AG08395 (cell line): ENCODE results near the gene RTL5.
"Not testable (repeated sequence)": the region's sequence is repeated elsewhere in the genome, so short reads cannot be mapped to it uniquely, and the experiment has no call there.

Experiments used
- DNase-seq: peaks from one replicate; pipeline ENCODE4 v3.0.0; 2012; ENCODE audit warnings: mixed read lengths, low spot score

RTL5 gene

DNA sequence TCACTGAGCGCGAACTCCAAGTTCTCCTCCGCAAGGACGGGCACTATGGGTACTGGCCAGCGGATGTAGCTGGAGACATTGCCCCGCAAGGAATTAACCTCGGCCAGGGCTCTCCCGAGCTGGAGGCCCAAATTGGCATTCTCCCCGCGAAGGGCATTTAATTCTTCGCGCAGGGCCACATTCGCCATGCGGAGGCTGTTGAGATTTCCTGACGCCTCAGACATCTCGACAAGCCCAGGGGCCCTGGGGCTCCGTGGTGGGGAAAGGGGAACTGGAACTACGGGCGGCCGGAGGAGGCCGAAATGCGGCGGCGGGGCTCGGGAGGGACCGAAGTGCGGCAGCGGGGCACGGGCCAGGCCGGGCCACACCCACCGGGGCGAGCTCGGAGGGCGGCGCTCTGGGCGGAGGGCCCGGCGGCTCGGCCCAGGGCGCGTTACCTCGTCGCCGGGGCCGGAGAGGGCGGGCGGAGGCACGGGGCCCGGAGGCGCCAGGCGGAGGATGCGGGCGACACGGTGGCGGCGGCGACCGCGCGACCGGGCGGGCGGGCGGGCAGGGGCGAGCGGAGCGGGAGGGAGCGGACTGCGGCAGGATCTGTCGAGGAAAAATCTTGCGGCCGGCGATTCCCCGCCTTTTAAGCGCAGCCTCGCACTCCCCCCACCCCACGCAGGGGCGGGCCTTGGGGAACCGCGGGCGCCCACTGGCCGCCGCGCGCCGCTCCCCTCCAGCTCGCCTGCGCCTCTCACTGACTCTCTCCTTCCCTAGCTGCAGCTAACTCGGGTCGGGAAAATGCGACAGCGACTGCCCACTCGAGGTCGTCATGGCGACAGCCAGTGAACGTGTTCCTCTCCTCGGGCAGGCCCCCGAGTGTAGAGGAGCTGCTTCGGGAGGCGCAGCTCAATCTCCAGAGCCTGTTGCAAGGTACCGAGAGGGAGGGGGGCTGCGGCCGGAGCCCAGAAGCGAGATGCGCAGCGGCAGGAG lies at the start of gene RTL5:
RTL5 (minus strand) TSS at position 599 of the 978 bp plus-strand sequence.
- DNase-seq = peak; percentile 85

- no peak for DNase-seq
Measured at GRCh38 chrX:72180539-72180938, 48.8 kb upstream of the RTL5 start.

DNA sequence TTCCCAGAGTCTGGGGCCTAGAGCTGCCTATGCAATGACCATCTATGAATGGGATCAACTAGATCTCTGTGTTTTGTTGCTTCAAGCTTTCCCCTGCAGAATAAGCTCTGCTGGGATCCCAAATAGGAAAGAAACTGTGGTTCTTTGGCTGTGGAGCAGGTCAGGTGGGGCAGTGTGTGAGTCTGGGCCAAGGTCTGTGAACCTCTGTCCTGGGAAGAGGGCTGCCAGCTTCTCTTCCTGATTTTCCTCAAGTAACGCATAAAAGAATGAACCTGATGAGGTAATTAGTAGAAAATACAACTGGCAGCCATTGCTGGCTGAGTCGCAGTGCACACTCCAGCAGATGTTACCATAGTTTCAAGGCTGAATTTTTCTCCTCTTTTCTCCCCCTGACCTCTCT lies 45.3 kb upstream of the RTL5 start:
- no peak for DNase-seq

- not testable (repeated sequence) for DNase-seq
Measured at GRCh38 chrX:72176289-72176688, 44.6 kb upstream of the RTL5 start.

DNA sequence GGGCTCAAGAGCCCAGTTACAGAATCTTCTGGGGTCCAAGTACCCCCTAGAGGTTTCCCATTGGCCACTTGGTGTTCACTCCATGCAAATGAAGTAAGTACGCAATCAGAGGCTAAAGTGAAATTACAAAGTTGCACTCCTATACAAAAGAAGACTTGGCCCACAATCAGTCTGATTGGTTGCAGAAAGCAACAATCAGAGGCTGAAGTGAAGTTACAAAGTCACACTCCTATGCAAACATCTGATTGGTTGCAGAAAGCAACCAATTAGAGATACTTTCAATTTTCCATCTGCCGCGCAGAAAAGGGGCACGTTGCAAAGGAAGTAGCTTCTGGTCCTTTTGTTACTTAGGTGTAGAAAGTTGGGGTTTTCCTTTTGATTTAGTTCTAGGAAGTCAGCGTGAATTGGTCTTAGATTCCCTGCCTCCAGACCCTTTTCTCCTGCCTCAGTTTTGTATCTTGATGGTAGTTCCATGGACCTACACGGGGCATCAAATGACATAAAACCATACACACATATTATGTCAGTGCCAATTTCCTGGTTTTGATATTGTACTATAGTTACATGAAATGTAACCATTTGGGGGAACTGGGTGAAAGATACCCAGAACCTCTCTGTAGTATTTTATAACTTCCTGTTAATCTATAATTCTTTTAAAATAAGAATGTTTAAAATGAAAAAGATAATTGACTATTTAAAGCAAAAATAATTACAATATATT lies 37.5 kb upstream of the RTL5 start:
- DNase-seq = no peak

DNA sequence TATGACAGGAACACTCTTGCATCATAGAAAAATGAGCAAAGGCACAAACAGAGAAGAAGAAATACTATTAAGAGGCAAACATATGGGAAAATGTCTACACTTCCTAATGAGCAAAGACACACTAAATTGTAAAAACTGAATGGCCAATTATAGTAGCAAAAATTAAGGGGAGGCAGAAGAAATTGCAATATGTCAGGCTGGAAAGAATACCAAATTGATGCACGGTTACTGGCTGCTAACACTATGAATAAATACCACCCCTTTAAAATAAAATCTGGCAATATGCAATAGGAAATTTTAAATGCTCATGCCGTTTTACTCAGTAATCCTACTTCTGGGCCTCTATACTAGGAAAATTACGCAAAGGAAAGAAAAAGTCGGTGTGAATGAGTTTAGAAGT lies 33.8 kb upstream of the RTL5 start:
- no peak for DNase-seq

DNA sequence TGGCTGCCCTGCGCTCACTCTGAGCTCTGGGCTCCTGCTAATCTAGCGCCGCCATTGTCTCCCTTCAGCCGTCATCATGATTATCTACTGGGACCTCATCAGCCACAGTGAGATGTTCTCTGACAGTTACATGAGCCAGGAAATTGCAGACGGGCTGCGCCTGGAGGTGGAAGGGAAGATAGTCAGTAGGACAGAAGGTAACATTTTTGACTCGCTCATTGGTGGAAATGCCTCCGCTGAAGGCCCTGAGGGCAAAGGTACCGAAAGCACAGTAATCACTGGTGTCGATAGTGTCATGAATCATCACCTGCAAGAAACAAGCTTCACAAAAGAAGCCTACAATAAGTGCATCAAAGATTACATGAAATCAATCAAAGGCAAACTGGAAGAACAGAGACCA lies 28.1 kb upstream of the RTL5 start:
- no peak for DNase-seq

- DNase-seq = no peak
Measured at GRCh38 chrX:72158773-72159172, 27.1 kb upstream of the RTL5 start.

DNA sequence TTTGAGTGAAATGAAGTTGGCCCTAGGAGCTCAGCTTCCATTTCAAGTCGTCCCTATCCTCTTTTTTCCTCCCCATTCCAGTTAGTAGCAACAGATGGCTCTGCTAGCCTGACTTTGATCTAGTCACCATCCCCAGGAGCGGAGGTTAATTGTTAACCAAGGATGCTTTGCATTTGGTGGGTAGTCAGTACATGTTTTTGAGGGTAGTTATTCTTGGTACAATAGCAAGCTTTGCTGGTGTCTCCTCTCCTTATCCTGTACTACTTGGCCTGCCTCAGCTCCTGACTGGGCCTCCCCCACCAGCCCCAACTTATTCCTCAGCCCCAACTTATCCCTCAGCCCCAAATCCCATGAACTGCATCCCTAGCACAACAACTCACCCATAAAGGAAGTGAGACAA lies 14.8 kb upstream of the RTL5 start:
- DNase-seq = no peak

DNA sequence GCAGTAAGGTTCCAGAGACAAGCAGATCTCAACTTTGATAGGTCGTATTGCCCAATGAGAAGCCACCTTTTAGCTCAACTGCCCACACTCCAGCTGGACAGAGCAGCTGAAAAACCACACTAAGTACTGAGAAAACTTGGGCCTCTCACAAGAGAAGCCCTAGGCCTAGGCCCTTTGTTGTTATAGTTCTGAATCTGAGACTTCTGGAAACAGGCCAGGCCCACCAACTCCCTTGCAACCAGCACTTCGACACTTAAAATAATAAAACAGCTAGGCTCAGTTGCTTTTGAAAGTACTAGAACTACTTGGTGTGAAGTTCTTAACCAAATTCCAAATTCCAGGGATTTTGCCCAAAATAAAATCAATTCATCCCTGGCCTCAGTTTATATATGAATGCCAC lies 13.5 kb upstream of the RTL5 start:
- DNase-seq = no peak

- DNase-seq = no peak
Measured at GRCh38 chrX:72143609-72143907, 11.8 kb upstream of the RTL5 start.

DNA sequence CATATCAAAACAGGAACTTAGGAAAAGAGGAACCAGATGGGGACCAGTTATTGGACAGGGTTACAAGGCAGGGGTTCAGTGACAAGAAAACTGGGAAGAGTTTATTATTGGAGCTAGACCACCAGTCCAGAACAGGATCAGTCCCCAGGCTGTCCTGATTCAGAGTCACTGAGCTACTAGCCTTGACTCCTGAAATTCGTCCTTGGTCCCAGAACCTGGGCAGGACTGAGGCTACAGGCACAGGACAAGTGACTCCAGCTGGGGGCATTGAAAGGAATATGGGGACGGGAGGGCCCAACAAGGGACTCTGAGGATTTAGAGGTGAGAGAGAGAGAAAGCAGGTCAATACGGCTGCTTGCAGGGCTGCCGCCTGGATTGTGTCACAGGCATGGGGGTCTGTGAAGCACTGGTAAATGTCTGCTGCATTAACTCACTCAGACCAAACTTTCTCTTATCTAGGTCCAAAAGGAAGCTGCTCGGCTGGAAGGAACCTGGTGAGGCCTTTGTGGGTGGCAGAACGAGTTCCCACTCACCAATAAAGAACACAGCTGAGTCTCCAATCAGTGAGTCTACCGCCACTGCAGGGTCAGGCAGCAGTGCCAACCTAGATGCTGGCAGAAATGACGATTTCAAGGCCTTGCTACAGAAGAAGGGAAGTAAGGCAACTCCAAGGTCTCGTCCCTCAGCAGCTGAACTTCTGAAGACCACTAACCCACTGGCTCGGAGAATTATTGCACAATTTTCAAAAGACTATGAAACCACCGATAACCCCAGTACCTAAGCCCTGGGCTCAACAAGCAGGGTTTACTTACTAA lies 11.3 kb upstream of the RTL5 start:
- no peak for DNase-seq

DNA sequence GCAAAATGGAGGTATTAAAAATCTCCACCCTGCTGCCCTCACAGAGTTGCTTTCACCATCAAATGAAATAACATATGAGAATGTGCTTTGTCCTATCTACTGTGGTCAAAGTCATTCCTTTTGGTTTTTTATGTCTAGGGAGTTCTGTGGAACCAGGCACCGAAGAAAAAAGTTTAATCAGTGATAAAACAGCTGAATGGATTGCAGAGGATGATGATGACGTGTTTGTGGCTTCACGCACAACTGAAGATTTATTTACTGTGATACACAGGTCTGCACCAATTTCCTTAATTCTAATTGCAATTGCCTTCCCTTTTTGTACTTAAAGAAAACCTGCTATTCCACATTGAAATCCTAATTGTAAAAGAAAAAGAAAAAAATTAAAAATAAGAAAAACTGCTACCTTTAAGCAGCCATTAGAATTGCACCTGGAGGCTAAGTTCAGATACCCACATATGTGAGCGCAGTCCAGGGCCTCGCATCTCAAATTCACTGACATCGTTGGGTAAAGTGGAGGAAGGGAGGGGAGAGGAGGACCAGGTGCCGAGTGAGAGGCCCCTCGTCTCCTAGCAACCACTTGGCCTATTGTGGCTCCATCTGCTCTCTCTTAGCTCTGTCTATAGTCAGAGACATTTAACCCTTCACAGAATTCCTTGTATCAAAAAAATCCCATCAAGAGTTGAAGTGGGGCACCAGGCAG lies 10.5 kb upstream of the RTL5 start:
- DNase-seq = no peak

DNA sequence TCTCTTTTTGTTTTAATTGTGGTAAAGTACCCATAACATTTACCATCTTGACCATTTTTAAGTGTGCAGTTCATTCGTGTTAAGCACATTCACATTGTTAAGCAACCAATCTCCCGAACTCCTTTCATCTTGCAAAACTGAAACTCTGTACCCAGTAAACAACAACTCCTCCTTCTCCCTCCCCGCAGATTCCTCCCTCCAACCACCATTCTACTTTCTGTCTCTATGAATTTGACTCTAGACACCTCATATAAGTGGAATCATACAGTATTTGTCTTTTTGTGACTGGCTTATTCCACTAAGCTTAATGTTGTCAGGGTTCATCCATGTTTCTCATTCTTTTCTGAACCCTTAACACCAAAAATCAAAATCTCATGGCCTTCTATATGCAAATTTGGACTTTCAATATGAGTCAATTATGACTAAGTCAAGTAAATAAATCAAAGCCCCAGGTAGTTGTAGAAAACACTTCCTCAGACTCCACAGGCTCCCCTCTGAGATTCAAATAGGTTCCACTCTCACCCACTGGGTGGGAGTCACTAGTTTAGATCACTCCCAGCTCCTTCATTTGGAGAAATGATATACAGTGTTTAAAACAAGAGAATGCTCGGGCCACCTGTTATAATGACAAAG lies 9.8 kb upstream of the RTL5 start:
- no peak for DNase-seq

DNA sequence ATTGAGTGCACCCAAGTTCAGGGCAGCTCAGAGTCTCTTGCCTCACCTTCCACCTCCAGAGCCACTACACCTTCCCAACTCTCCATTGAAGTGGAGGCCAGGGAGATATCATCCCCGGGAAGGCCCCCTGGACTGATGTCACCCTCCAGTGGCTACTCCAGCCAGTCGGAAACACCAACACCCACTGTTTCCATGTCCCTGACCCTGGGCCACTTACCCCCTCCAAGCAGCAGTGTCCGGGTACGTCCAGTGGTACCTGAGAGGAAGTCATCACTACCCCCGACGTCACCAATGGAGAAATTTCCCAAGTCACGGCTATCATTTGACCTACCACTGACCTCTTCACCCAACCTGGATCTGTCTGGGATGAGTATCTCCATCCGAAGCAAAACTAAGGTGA lies 7.8 kb upstream of the RTL5 start:
- no peak for DNase-seq

- DNase-seq = no peak
Measured at GRCh38 chrX:72137846-72138495, 6.3 kb upstream of the RTL5 start.

GRCh38 chrX:72133851-72134546 lies 2.3 kb upstream of the RTL5 start:
- DNase-seq = no peak

DNA sequence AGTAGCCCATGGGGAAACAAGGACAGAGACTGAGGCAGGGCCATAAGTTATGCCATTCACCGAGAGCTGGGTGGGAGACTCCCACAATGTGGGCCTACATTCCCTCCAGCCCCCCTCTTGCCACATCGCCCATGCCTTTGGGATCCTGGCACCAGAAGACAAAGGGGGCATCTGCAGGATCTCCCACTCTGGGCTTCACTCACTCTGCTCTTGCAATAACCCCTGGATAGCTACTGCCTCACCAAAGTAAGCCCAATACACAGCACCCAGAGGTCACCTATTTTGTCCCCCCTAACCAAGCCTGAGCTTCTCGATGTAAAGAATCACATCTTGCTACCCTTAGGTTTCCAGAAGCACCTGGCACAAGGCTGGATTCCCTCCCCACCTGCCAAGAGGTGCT lies 741 bp upstream of the RTL5 start:
- no peak for DNase-seq

- DNase-seq = no peak
Measured at GRCh38 chrX:72130762-72131250, 909 bp downstream of the RTL5 start.

- no peak for DNase-seq
Measured at GRCh38 chrX:72130156-72130761, 1.5 kb downstream of the RTL5 start.
